DND-41 (cell line): Measurements from ENCODE around the gene DPPA4.

Source experiments
- EZH2 ChIP-seq: IDR thresholded peaks from 3 replicates; pipeline ENCODE4 v1.6.1; 2012; ENCODE audit warnings: borderline replicate concordance, low read depth, mild to moderate bottlenecking, moderate library complexity, low read length, inconsistent platforms; ENCODE audit not compliant: severe bottlenecking
- TF ChIP-seq, protein P1 (sequence below): IDR thresholded peaks from 2 replicates; pipeline ENCODE4 v1.5.1; 2012; ENCODE audit warnings: borderline replicate concordance, low read length, moderate library complexity, mild to moderate bottlenecking; ENCODE audit not compliant: poor library complexity, severe bottlenecking; ENCODE audit errors: extremely low read depth

DNA sequence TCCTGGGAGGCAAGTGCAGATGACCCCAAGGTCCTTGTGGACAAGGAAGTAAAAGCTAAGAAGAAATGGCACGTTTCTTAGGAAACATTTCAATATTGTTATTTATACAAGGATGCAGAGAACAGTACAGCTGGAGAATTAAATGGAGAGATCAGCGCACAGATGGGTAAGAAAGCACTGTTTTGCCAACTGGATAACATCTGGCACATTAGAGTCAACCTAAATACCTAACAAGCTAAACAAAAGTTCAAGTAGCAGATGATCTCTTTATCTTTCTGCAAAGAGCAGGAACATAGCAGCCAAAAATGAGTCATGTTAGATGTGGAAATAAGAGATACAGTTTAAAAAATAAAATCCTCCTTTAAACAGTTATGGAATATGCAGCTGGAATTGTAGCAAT, 15.7 kb upstream of the DPPA4 start:
- no peak for TF ChIP-seq EZH2
- TF ChIP-seq, protein P1, sequence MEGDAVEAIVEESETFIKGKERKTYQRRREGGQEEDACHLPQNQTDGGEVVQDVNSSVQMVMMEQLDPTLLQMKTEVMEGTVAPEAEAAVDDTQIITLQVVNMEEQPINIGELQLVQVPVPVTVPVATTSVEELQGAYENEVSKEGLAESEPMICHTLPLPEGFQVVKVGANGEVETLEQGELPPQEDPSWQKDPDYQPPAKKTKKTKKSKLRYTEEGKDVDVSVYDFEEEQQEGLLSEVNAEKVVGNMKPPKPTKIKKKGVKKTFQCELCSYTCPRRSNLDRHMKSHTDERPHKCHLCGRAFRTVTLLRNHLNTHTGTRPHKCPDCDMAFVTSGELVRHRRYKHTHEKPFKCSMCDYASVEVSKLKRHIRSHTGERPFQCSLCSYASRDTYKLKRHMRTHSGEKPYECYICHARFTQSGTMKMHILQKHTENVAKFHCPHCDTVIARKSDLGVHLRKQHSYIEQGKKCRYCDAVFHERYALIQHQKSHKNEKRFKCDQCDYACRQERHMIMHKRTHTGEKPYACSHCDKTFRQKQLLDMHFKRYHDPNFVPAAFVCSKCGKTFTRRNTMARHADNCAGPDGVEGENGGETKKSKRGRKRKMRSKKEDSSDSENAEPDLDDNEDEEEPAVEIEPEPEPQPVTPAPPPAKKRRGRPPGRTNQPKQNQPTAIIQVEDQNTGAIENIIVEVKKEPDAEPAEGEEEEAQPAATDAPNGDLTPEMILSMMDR: no peak
